ENCODE measurements around the gene CNOT6. TPM values are rescaled to one million over a fixed set of nuclear protein-coding genes. Genes with fewer than 3 reads are reported as not detected.
"Not testable (repeated sequence)": the region's sequence is repeated elsewhere in the genome, so short reads cannot be mapped to it uniquely, and the experiment has no call there.

Gene CNOT6
- total RNA-seq, 2 donors from 2014 or later = 18.4 to 20.1 TPM

DNA sequence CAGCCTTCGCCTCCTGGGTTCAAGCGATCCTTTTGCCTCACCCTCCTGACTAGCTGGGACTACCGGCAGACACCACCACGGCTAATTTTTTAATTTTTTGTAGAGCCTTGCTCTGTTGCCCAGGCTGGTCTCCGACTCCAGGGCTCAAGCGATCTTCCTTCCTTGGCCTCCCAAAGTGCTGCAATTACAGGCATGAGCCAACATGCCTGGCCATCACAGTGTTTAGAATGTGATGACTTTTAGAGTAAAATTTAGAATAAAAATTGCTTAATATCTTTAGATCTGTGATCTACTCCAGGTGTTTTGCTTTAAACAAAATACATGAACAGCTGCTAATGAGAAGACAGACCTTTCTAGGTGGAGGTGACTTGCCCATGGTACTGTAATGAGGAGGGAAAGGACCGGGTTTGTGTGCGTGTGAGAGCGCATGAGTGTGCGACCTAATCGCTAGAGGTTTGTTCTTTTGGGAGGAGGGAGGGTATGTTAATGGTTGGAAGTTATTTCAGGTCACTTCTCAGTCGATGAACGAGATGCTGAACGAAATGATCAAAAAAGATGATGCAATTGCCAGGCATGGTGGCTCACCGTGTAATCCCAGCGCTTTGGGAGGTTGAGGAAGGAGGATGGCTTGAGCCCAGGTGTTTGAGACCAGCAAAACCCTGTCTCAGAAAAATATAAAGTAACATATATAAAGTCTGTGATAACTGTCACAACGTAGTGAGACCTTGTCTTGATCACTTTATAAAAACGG is 2.0 kb downstream of the CNOT6 start:
- Histone ChIP-seq H3K9me3 (no peaks in the 10 kb centered on the region), H3K27me3 (replicated peaks; ENCODE audit: insufficient read depth) (no peaks in the 10 kb centered on the region), H3K4me3 (peak overlapping the region in 1 of 2 donors; percentile 99), H3K27ac (no peak overlapping the region), H3K4me1 (replicated peaks) (peaks cover 9% of the 10 kb centered on the region), H3K36me3 (no peaks in the 10 kb centered on the region)
- intact Hi-C loops (cut with DNase I) = no loop called here
- TF ChIP-seq, protein P1, sequence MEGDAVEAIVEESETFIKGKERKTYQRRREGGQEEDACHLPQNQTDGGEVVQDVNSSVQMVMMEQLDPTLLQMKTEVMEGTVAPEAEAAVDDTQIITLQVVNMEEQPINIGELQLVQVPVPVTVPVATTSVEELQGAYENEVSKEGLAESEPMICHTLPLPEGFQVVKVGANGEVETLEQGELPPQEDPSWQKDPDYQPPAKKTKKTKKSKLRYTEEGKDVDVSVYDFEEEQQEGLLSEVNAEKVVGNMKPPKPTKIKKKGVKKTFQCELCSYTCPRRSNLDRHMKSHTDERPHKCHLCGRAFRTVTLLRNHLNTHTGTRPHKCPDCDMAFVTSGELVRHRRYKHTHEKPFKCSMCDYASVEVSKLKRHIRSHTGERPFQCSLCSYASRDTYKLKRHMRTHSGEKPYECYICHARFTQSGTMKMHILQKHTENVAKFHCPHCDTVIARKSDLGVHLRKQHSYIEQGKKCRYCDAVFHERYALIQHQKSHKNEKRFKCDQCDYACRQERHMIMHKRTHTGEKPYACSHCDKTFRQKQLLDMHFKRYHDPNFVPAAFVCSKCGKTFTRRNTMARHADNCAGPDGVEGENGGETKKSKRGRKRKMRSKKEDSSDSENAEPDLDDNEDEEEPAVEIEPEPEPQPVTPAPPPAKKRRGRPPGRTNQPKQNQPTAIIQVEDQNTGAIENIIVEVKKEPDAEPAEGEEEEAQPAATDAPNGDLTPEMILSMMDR (IDR thresholded peaks at IDR 0.05) = no peak
- TF ChIP-seq POLR2AphosphoS5 (IDR thresholded peaks at IDR 0.05) = no peak
- TF ChIP-seq POLR2A (IDR thresholded peaks at IDR 0.05) = no peak
- no peak for DNase-seq (ENCODE audit: low spot score)
- WGBS = 69% methylated on average over 18 of the region's 18 CpGs

DNA sequence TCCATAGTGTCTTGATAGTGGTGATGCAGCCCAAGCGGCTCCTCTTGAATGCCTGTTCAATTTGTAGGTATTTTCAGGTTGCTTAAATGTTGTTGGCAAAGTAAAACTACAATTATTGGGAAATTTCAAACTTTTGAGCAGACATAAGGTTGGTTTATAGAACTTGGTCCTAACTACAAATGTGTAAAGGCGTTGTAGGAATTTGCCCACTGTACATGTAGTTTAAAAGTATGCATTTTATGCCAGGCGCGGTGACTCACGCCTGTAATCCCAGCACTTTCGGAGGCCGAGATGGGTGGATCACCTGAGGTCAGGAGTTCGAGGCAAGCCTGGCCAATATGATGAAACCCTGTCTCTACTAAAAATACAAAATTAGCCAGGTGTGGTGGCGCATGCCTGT is 2.6 kb downstream of the CNOT6 start:
- H3K4me1 ChIP-seq (replicated peaks); H3K27me3 ChIP-seq (replicated peaks; ENCODE audit: insufficient read depth); intact Hi-C loops (cut with DNase I): not testable (repeated sequence)

DNA sequence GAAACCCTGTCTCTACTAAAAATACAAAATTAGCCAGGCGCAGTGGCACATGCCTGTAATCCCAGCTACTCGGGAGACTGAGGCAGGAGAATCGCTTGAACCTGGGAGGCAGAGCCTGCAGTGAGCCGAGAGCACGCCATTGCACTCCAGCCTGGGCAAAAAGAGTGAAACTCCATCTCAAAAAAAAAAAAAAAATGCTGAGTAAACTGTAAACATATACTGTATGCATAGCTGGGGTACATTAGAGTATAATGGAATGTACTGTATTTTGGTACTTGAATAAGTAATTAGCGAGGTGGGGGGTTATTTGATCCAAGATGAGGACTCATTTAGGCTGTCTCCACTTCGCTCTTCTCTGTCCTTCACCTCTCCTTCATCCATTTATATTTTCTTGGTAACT is 3.7 kb downstream of the CNOT6 start:
- 88% methylated on average over 7 of the region's 7 CpGs for WGBS
- intact Hi-C loops (cut with DNase I); H3K4me1 ChIP-seq (replicated peaks); H3K9me3 ChIP-seq; H3K27me3 ChIP-seq (replicated peaks; ENCODE audit: insufficient read depth); H3K36me3 ChIP-seq; H3K27ac ChIP-seq; H3K4me3 ChIP-seq; DNase-seq (ENCODE audit: low spot score): not testable (repeated sequence)

More for the DNA sequence above, 2.6 kb downstream of the CNOT6 start:
- WGBS = 88% methylated on average over 9 of the region's 9 CpGs
- not testable (repeated sequence) for DNase-seq (ENCODE audit: low spot score); H3K36me3 ChIP-seq; H3K4me3 ChIP-seq; H3K9me3 ChIP-seq; H3K27ac ChIP-seq

DNA sequence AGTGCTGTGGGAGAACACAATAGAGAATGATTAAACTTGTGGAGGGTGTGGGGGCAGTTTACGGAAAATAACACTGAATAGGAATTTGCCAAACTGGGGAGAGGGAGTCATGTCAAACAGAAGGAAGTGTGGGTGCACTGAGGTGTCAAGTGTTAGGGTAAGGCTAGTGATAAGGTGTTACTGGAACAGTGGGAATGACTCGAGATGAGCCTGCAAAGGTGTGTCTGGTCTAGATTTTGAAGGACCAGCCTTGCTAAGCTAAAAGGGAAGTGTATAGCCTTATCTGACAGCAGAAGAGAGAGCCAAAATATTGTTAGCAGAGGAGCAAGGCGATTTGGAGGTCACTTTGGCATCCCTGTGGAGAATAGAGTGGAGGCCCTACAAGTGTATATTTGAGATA is 4.2 kb downstream of the CNOT6 start:
- Histone ChIP-seq H3K36me3 (no peaks in the 10 kb centered on the region), H3K4me1 (replicated peaks) (peaks cover 9% of the 10 kb centered on the region), H3K27me3 (replicated peaks; ENCODE audit: insufficient read depth) (no peaks in the 10 kb centered on the region), H3K27ac (no peak overlapping the region), H3K9me3 (no peaks in the 10 kb centered on the region), H3K4me3 (no peak overlapping the region)
- WGBS = 91% methylated on average over 3 of the region's 3 CpGs
- TF ChIP-seq POLR2AphosphoS5 (IDR thresholded peaks at IDR 0.05) = no peak
- TF ChIP-seq, protein P1 (IDR thresholded peaks at IDR 0.05) = no peak
- TF ChIP-seq POLR2A (IDR thresholded peaks at IDR 0.05) = no peak
- intact Hi-C loops (cut with DNase I) = no loop called here
- no peak for DNase-seq (ENCODE audit: low spot score)

DNA sequence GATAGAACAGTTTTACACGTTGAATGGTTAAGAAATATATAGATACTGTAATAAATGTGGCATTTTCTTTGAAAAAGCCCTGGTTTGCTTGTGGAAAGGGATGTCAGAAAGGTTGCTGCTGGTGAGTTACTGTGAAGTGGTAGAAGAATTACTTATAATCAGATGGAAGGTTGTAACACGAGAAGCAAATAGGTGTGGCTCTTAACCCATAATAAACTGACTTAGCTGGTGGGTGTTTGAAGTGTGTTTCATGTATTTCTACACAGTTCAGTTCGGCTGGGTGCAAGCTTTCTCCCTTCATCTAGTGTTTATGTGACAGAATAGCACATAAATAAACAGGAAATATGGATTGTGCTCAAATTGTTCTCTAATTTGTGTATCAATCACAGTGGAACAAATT is 5.5 kb downstream of the CNOT6 start:
- intact Hi-C loops (cut with DNase I) = no loop called here
- peaks cover 9% of the 10 kb centered on the region for H3K4me1 ChIP-seq (replicated peaks)
- no peak overlapping the region for H3K27ac ChIP-seq
- no peaks in the 10 kb centered on the region for H3K36me3 ChIP-seq
- H3K27me3 ChIP-seq (replicated peaks; ENCODE audit: insufficient read depth) = no peaks in the 10 kb centered on the region
- DNase-seq (ENCODE audit: low spot score) = no peak
- no peaks in the 10 kb centered on the region for H3K9me3 ChIP-seq
- TF ChIP-seq POLR2AphosphoS5 (IDR thresholded peaks at IDR 0.05) (no peak), POLR2A (IDR thresholded peaks at IDR 0.05) (no peak)
- TF ChIP-seq, protein P1 (IDR thresholded peaks at IDR 0.05) = no peak
- WGBS = 33% methylated on average over 3 of the region's 3 CpGs
- H3K4me3 ChIP-seq = no peak overlapping the region

DNA sequence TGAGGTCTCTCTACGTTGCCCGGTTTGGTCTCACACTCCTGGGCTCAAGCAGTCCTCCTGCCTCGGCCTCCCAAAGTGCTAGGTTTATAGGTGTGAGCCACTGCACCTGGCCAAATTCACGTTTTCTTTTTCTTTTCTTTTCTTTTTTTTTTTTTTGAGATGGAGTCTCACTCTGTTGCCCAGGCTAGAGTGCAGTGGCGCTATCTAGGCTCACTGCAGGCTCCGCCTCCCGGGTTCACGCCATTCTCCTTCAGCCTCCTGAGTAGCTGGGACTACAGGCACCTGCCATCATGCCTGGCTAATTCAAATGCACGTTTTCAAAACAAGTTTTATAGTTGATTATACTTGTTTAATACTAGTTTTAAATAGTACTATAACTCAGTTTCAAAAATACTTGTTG is 6.1 kb downstream of the CNOT6 start:
- H3K9me3 ChIP-seq; H3K4me3 ChIP-seq; H3K36me3 ChIP-seq; H3K27ac ChIP-seq; DNase-seq (ENCODE audit: low spot score); intact Hi-C loops (cut with DNase I); H3K4me1 ChIP-seq (replicated peaks); H3K27me3 ChIP-seq (replicated peaks; ENCODE audit: insufficient read depth): not testable (repeated sequence)
- 88% methylated on average over 9 of the region's 9 CpGs for WGBS

Measured in prostate gland (tissue), 2 donors.